Activated CD4-positive, alpha-beta T cell treated with anti-CD3 and anti-CD28 coated beads for 36 hours (primary cell): ENCODE measurements around the gene NLN. TPM values are rescaled to one million over a fixed set of nuclear protein-coding genes. Genes with fewer than 3 reads are reported as not detected.
"Not testable (repeated sequence)": the region's sequence is repeated elsewhere in the genome, so short reads cannot be mapped to it uniquely, and the experiment has no call there.

ENCODE experiments used
- ATAC-seq: fragments of 200-7000 bp; cut with Tn5 transposase; one replicate; pipeline ENCODE4 v1.10.0; 2021; ENCODE audit warnings: mild to moderate bottlenecking, moderate library complexity
- CTCF ChIA-PET: fragments of 350-600 bp; sonication (Branson Sonifier 250); formaldehyde crosslinking; loops from one replicate; lab custom pipeline; 2021; ENCODE audit warnings: antibody characterized with exemption; lab: Charles Lee
- POLR2A ChIA-PET: fragments of 350-600 bp; sonication (Branson Sonifier 250); formaldehyde crosslinking; loops from one replicate; lab custom pipeline; 2021; ENCODE audit warnings: antibody characterized with exemption, inconsistent platforms; lab: Charles Lee
- DNase-seq: peaks from one replicate; pipeline ENCODE4 v3.0.0-alpha.2; 2020
- H3K27ac Mint-ChIP-seq: one replicate; pipeline ENCODE4 v1.8.0; 2021; ENCODE audit warnings: mixed read lengths
- H3K27me3 Mint-ChIP-seq: one replicate; pipeline ENCODE4 v1.8.0; 2021; ENCODE audit warnings: mixed read lengths
- H3K36me3 Mint-ChIP-seq: one replicate; pipeline ENCODE4 v1.8.0; 2021; ENCODE audit warnings: low read depth, mixed read lengths
- H3K4me1 Mint-ChIP-seq: one replicate; pipeline ENCODE4 v1.8.0; 2021; ENCODE audit warnings: mixed read lengths
- H3K4me3 Mint-ChIP-seq: one replicate; pipeline ENCODE4 v1.8.0; 2021; ENCODE audit warnings: mild to moderate bottlenecking, moderate library complexity, mixed read lengths
- H3K9me3 Mint-ChIP-seq: one replicate; pipeline ENCODE4 v1.8.0; 2021; ENCODE audit warnings: low read depth, mixed read lengths
- intact Hi-C, 2 experiments: fragments of 100-400 bp; cut with DNase I in 1 of 2; cut with micrococcal nuclease in 1 of 2; formaldehyde crosslinking; loops; one replicate each; pipeline versions ENCODE4 v1.14.2 to v1.15.1; 2022 to 2024; cut with DNase I, micrococcal nuclease
- total RNA-seq, 2 experiments: library from RNA; stranded (reverse); gene quantifications; one replicate each; pipeline ENCODE4 v1.2.3, GENCODE V29; 2021

The NLN gene
- total RNA-seq, 2 experiments from 2014 or later = 30.9 to 33.8 TPM

- H3K9me3 Mint-ChIP-seq, H3K27me3 Mint-ChIP-seq, H3K4me3 Mint-ChIP-seq, H3K36me3 Mint-ChIP-seq, CTCF ChIA-PET, POLR2A ChIA-PET, H3K27ac Mint-ChIP-seq: not testable (repeated sequence)
- peak; percentile 42 for ATAC-seq
- peaks cover 12% of the 10 kb centered on the region for H3K4me1 Mint-ChIP-seq
- intact Hi-C loops = loop anchor here in 1 of 2 experiments (2.0 kb wide), 1 partner anchor 439 kb away; no protein-coding TSS in a partner anchor
- DNase-seq = peak; percentile 15
Observed at GRCh38 chr5:65734196-65734775, 12.3 kb downstream of the NLN start.

GRCh38 chr5:65734921-65735320 lies 12.9 kb downstream of the NLN start:
- intact Hi-C loops = loop anchor here in 1 of 2 experiments (2.0 kb wide), 1 partner anchor 438 kb away; no protein-coding TSS in a partner anchor
- ATAC-seq = no peak
- Mint-ChIP-seq H3K36me3 (peaks cover 1% of the 10 kb centered on the region), H3K4me3 (no peak overlapping the region), H3K9me3 (no peaks in the 10 kb centered on the region), H3K4me1 (peaks cover 13% of the 10 kb centered on the region), H3K27me3 (no peaks in the 10 kb centered on the region), H3K27ac (no peak overlapping the region)
- ChIA-PET CTCF (no interaction called here), POLR2A (no interaction called here)
- no peak for DNase-seq

DNA sequence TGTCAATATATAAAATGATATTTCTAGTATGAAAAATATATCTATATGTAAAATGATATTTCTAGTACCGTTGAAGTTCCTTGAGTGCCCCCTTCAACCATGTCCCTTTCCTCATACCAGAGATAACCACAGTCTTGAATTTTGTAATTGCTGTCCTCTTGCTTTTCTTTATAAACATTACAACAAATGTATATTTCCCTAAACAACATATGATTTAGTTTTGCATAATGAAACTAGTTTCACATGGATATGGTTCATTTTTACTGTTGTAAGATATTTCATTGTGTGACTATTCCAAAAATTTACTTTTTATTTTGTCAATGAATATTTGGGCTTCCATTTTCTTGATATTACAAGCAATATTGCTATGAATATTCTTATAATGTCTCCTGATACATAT lies 14.0 kb downstream of the NLN start:
- H3K4me3 Mint-ChIP-seq = no peak overlapping the region
- DNase-seq = no peak
- intact Hi-C loops = no loop called here
- no peak for ATAC-seq
- peaks cover 1% of the 10 kb centered on the region for H3K36me3 Mint-ChIP-seq
- no peaks in the 10 kb centered on the region for H3K27me3 Mint-ChIP-seq
- H3K27ac Mint-ChIP-seq = no peak overlapping the region
- CTCF ChIA-PET = no interaction called here
- peaks cover 18% of the 10 kb centered on the region for H3K4me1 Mint-ChIP-seq
- no peaks in the 10 kb centered on the region for H3K9me3 Mint-ChIP-seq
- POLR2A ChIA-PET = no interaction called here

- H3K4me3 Mint-ChIP-seq = no peak overlapping the region
- POLR2A ChIA-PET = no interaction called here
- no peak for ATAC-seq
- H3K36me3 Mint-ChIP-seq = peaks cover 1% of the 10 kb centered on the region
- no peak overlapping the region for H3K27ac Mint-ChIP-seq
- H3K9me3 Mint-ChIP-seq = no peaks in the 10 kb centered on the region
- peaks cover 24% of the 10 kb centered on the region for H3K4me1 Mint-ChIP-seq
- no peaks in the 10 kb centered on the region for H3K27me3 Mint-ChIP-seq
- CTCF ChIA-PET = interaction anchor here (1.2 to 1.4 kb wide), 2 partner anchors 10 to 23 kb away, joined by 3 to 5 read pairs; no protein-coding TSS in a partner anchor
- intact Hi-C loops = no loop called here
- no peak for DNase-seq
Observed at GRCh38 chr5:65737842-65738241, 15.8 kb downstream of the NLN start.

DNA sequence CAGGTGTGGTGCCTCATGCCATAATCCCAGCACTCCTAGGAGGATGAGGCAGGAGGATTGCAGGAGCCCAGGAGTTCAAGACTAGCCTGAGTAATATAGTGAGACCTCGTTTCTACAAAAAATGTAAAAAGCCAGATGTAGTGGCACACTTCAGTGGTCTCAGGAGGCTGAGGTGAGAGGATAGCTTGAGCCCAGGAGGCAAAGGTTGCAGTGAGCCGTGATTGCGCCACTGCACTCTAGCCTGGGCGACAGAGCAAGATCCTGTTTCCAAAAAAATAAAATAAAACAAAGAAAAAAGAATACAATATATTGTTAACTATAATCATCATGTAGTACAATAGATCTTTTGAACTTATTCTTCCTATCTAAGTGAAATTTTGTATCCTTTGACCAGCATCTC lies 16.3 kb downstream of the NLN start:
- intact Hi-C loops = no loop called here
- ATAC-seq = no peak

DNA sequence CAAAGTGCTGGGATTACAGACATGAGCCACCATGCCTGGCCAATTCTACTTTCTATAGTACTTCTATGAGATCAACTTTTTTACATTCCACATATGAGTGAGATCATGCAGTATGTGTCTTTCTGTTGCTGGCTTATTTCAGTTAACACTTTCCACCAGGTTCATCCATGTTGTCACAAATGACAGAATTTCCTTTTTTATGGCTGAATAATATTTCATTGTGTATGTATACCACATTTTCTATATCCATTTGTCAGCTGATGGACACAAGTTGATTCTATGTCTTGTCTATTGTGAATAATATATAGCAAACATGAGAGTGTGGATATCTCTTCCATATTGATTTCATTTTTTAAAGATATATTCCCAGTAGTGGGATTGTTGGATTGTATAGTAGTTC lies 17.2 kb downstream of the NLN start:
- peaks cover 3% of the 10 kb centered on the region for H3K36me3 Mint-ChIP-seq
- peaks cover 25% of the 10 kb centered on the region for H3K4me1 Mint-ChIP-seq
- H3K27me3 Mint-ChIP-seq = no peaks in the 10 kb centered on the region
- no peaks in the 10 kb centered on the region for H3K9me3 Mint-ChIP-seq
- ChIA-PET CTCF (interaction anchor here (0.9 kb wide), 1 partner anchor 16 kb away, joined by 3 read pairs; no protein-coding TSS in a partner anchor), POLR2A (no interaction called here)
- DNase-seq = no peak
- H3K27ac Mint-ChIP-seq = no peak overlapping the region
- no peak for ATAC-seq
- no peak overlapping the region for H3K4me3 Mint-ChIP-seq
- intact Hi-C loops = no loop called here

More for the DNA sequence above, 16.3 kb downstream of the NLN start:
- Mint-ChIP-seq H3K4me3 (no peak overlapping the region), H3K36me3 (peaks cover 1% of the 10 kb centered on the region), H3K4me1 (peaks cover 26% of the 10 kb centered on the region), H3K27me3 (no peaks in the 10 kb centered on the region), H3K9me3 (no peaks in the 10 kb centered on the region), H3K27ac (no peak overlapping the region)
- DNase-seq = no peak
- POLR2A ChIA-PET = no interaction called here
- CTCF ChIA-PET = interaction anchor here (1.2 kb wide), 1 partner anchor 23 kb away, joined by 3 read pairs; no protein-coding TSS in a partner anchor

GRCh38 chr5:65742565-65743231 lies 20.7 kb downstream of the NLN start:
- Mint-ChIP-seq H3K9me3 (no peaks in the 10 kb centered on the region), H3K27ac (no peak overlapping the region)
- POLR2A ChIA-PET = no interaction called here

GRCh38 chr5:65749221-65749844 lies 27.3 kb downstream of the NLN start:
- intact Hi-C loops = no loop called here
- ChIA-PET POLR2A (no interaction called here), CTCF (no interaction called here)
- DNase-seq = no peak
- H3K9me3 Mint-ChIP-seq = no peaks in the 10 kb centered on the region
- H3K36me3 Mint-ChIP-seq = peaks cover 5% of the 10 kb centered on the region
- no peaks in the 10 kb centered on the region for H3K27me3 Mint-ChIP-seq
- H3K27ac Mint-ChIP-seq = no peak overlapping the region
- no peak overlapping the region for H3K4me3 Mint-ChIP-seq
- ATAC-seq = no peak
- H3K4me1 Mint-ChIP-seq = no peaks in the 10 kb centered on the region

More at GRCh38 chr5:65742565-65743231, 20.7 kb downstream of the NLN start:
- Mint-ChIP-seq H3K4me1 (peaks cover 15% of the 10 kb centered on the region), H3K36me3 (peaks cover 6% of the 10 kb centered on the region), H3K4me3 (no peak overlapping the region), H3K27me3 (no peaks in the 10 kb centered on the region)
- CTCF ChIA-PET = interaction anchor here (0.6 to 1.2 kb wide), 8 partner anchors 11 to 562 kb away, joined by 3 to 5 read pairs (median 3); partner anchors contain the start of genes NLN and SGTB
- intact Hi-C loops = loop anchor here (1.0 to 5.0 kb wide), 9 partner anchors 62 to 470 kb away; partner anchors contain the start of genes SREK1 (in 2 of the 2) and ERBIN (in 1 of the 2)
- DNase-seq (peak; percentile 47), ATAC-seq (peak; percentile 95)

DNA sequence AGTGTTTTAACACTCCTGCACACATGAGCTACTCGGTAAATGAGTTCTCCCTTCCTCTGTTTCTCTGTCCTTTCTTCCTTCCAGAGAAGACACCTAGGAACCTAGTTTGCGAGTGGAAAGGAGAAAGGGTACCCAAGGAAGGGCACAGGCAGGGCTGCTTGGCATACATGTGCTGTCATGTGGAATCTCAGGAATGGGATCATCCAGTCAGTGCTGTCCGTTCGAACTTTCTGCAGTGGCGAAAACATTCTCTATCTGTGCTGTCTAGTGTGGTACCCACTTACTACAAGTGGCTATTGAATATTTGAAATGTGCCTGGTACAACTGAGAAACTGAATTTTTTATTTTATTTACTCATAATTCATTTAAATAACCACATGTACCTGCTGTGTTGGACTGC lies 28.0 kb downstream of the NLN start:
- Mint-ChIP-seq H3K4me3 (no peak overlapping the region), H3K4me1 (no peaks in the 10 kb centered on the region), H3K27me3 (no peaks in the 10 kb centered on the region), H3K27ac (no peak overlapping the region), H3K9me3 (no peaks in the 10 kb centered on the region), H3K36me3 (peaks cover 5% of the 10 kb centered on the region)
- ATAC-seq = no peak
- ChIA-PET POLR2A (no interaction called here), CTCF (no interaction called here)
- no peak for DNase-seq
- intact Hi-C loops = no loop called here

GRCh38 chr5:65750938-65751337 lies 28.9 kb downstream of the NLN start:
- no peak for ATAC-seq
- Mint-ChIP-seq H3K9me3 (no peaks in the 10 kb centered on the region), H3K27ac (no peak overlapping the region), H3K36me3 (peaks cover 5% of the 10 kb centered on the region), H3K4me3 (no peak overlapping the region), H3K27me3 (no peaks in the 10 kb centered on the region), H3K4me1 (no peaks in the 10 kb centered on the region)
- no peak for DNase-seq
- CTCF ChIA-PET = interaction anchor here (0.6 kb wide), 1 partner anchor 515 kb away, joined by 4 read pairs; no protein-coding TSS in a partner anchor
- POLR2A ChIA-PET = no interaction called here
- intact Hi-C loops = no loop called here

- DNase-seq (no peak), ATAC-seq (no peak)
- intact Hi-C loops = no loop called here
- ChIA-PET CTCF (no interaction called here), POLR2A (no interaction called here)
- Mint-ChIP-seq H3K36me3 (peaks cover 3% of the 10 kb centered on the region), H3K27ac (no peak overlapping the region), H3K4me1 (no peaks in the 10 kb centered on the region), H3K4me3 (no peak overlapping the region), H3K27me3 (no peaks in the 10 kb centered on the region), H3K9me3 (no peaks in the 10 kb centered on the region)
Observed at GRCh38 chr5:65753189-65753588, 31.2 kb downstream of the NLN start.
